ENCODE measurements around the gene CENPX.
"Not testable (repeated sequence)": the region's sequence is repeated elsewhere in the genome, so short reads cannot be mapped to it uniquely, and the experiment has no call there.

CENPX gene

GRCh38 chr17:82047379-82047778 is 24.7 kb upstream of the CENPX start:
- Histone ChIP-seq H3K4me3 (ENCODE audit: low read length) (no peak overlapping the region), H3K4me1 (ENCODE audit: control insufficient read depth, insufficient read depth, low read length) (peaks cover 9% of the 10 kb centered on the region), H3K27me3 (replicated peaks; ENCODE audit: control insufficient read depth, insufficient read depth, low read length) (no peaks in the 10 kb centered on the region), H3K9me3 (ENCODE audit: control insufficient read depth, low read length) (no peaks in the 10 kb centered on the region), H3K36me3 (ENCODE audit: control insufficient read depth, insufficient read depth, low read length, severe bottlenecking) (peaks cover 20% of the 10 kb centered on the region), H3K9ac (ENCODE audit: low read length) (no peak overlapping the region)
- no peak for DNase-seq (ENCODE audit: low read depth)

GRCh38 chr17:82046903-82047302 is 24.2 kb upstream of the CENPX start:
- Histone ChIP-seq H3K4me3 (ENCODE audit: low read length) (no peak overlapping the region), H3K36me3 (ENCODE audit: control insufficient read depth, insufficient read depth, low read length, severe bottlenecking) (peaks cover 20% of the 10 kb centered on the region), H3K27me3 (replicated peaks; ENCODE audit: control insufficient read depth, insufficient read depth, low read length) (no peaks in the 10 kb centered on the region), H3K4me1 (ENCODE audit: control insufficient read depth, insufficient read depth, low read length) (peaks cover 9% of the 10 kb centered on the region), H3K9ac (ENCODE audit: low read length) (no peak overlapping the region), H3K9me3 (ENCODE audit: control insufficient read depth, low read length) (no peaks in the 10 kb centered on the region)
- no peak for DNase-seq (ENCODE audit: low read depth)

- Histone ChIP-seq H3K4me3 (ENCODE audit: low read length) (no peak overlapping the region), H3K9me3 (ENCODE audit: control insufficient read depth, low read length) (no peaks in the 10 kb centered on the region), H3K9ac (ENCODE audit: low read length) (no peak overlapping the region), H3K27me3 (replicated peaks; ENCODE audit: control insufficient read depth, insufficient read depth, low read length) (no peaks in the 10 kb centered on the region), H3K4me1 (ENCODE audit: control insufficient read depth, insufficient read depth, low read length) (peaks cover 9% of the 10 kb centered on the region), H3K36me3 (ENCODE audit: control insufficient read depth, insufficient read depth, low read length, severe bottlenecking) (peaks cover 20% of the 10 kb centered on the region)
- no peak for DNase-seq (ENCODE audit: low read depth)
Measured at GRCh38 chr17:82045936-82046484, 23.3 kb upstream of the CENPX start.

GRCh38 chr17:82043507-82043906 is 20.8 kb upstream of the CENPX start:
- Histone ChIP-seq H3K9ac (ENCODE audit: low read length) (no peak overlapping the region), H3K4me1 (ENCODE audit: control insufficient read depth, insufficient read depth, low read length) (no peaks in the 10 kb centered on the region), H3K36me3 (ENCODE audit: control insufficient read depth, insufficient read depth, low read length, severe bottlenecking) (peaks cover 15% of the 10 kb centered on the region), H3K27me3 (replicated peaks; ENCODE audit: control insufficient read depth, insufficient read depth, low read length) (no peaks in the 10 kb centered on the region), H3K9me3 (ENCODE audit: control insufficient read depth, low read length) (no peaks in the 10 kb centered on the region), H3K4me3 (ENCODE audit: low read length) (no peak overlapping the region)
- no peak for DNase-seq (ENCODE audit: low read depth)

- peaks cover 12% of the 10 kb centered on the region for H3K36me3 ChIP-seq (ENCODE audit: control insufficient read depth, insufficient read depth, low read length, severe bottlenecking)
- no peaks in the 10 kb centered on the region for H3K4me1 ChIP-seq (ENCODE audit: control insufficient read depth, insufficient read depth, low read length)
- no peak overlapping the region for H3K9ac ChIP-seq (ENCODE audit: low read length)
- no peak for DNase-seq (ENCODE audit: low read depth)
- H3K4me3 ChIP-seq (ENCODE audit: low read length), result no peak overlapping the region
- H3K9me3 ChIP-seq (ENCODE audit: control insufficient read depth, low read length), result no peaks in the 10 kb centered on the region
- H3K27me3 ChIP-seq (replicated peaks; ENCODE audit: control insufficient read depth, insufficient read depth, low read length), result no peaks in the 10 kb centered on the region
Measured at GRCh38 chr17:82042649-82043048, 20.0 kb upstream of the CENPX start.

- H3K9me3 ChIP-seq (ENCODE audit: control insufficient read depth, low read length), result no peaks in the 10 kb centered on the region
- H3K9ac ChIP-seq (ENCODE audit: low read length), result no peak overlapping the region
- peaks cover 3% of the 10 kb centered on the region for H3K4me1 ChIP-seq (ENCODE audit: control insufficient read depth, insufficient read depth, low read length)
- no peak for DNase-seq (ENCODE audit: low read depth)
- no peaks in the 10 kb centered on the region for H3K36me3 ChIP-seq (ENCODE audit: control insufficient read depth, insufficient read depth, low read length, severe bottlenecking)
- no peak overlapping the region for H3K4me3 ChIP-seq (ENCODE audit: low read length)
- no peaks in the 10 kb centered on the region for H3K27me3 ChIP-seq (replicated peaks; ENCODE audit: control insufficient read depth, insufficient read depth, low read length)
Measured at GRCh38 chr17:82041144-82041814, 18.6 kb upstream of the CENPX start.

GRCh38 chr17:82039695-82040299 is 17.1 kb upstream of the CENPX start:
- Histone ChIP-seq H3K9me3 (ENCODE audit: control insufficient read depth, low read length) (no peaks in the 10 kb centered on the region), H3K9ac (ENCODE audit: low read length) (no peak overlapping the region), H3K27me3 (replicated peaks; ENCODE audit: control insufficient read depth, insufficient read depth, low read length) (no peaks in the 10 kb centered on the region), H3K36me3 (ENCODE audit: control insufficient read depth, insufficient read depth, low read length, severe bottlenecking) (no peaks in the 10 kb centered on the region), H3K4me1 (ENCODE audit: control insufficient read depth, insufficient read depth, low read length) (peaks cover 8% of the 10 kb centered on the region), H3K4me3 (ENCODE audit: low read length) (no peak overlapping the region)
- no peak for DNase-seq (ENCODE audit: low read depth)

GRCh38 chr17:82038796-82039409 is 16.2 kb upstream of the CENPX start:
- not testable (repeated sequence) for H3K4me3 ChIP-seq (ENCODE audit: low read length); H3K36me3 ChIP-seq (ENCODE audit: control insufficient read depth, insufficient read depth, low read length, severe bottlenecking); H3K4me1 ChIP-seq (ENCODE audit: control insufficient read depth, insufficient read depth, low read length); H3K9me3 ChIP-seq (ENCODE audit: control insufficient read depth, low read length); H3K9ac ChIP-seq (ENCODE audit: low read length); H3K27me3 ChIP-seq (replicated peaks; ENCODE audit: control insufficient read depth, insufficient read depth, low read length); DNase-seq (ENCODE audit: low read depth)

- Histone ChIP-seq H3K4me3 (ENCODE audit: low read length) (peak overlapping the region; percentile 90), H3K36me3 (ENCODE audit: control insufficient read depth, insufficient read depth, low read length, severe bottlenecking) (no peaks in the 10 kb centered on the region), H3K9ac (ENCODE audit: low read length) (peak overlapping the region; percentile 9), H3K9me3 (ENCODE audit: control insufficient read depth, low read length) (no peaks in the 10 kb centered on the region), H3K4me1 (ENCODE audit: control insufficient read depth, insufficient read depth, low read length) (peaks cover 8% of the 10 kb centered on the region), H3K27me3 (replicated peaks; ENCODE audit: control insufficient read depth, insufficient read depth, low read length) (no peaks in the 10 kb centered on the region)
- no peak for DNase-seq (ENCODE audit: low read depth)
Measured at GRCh38 chr17:82037889-82038195, 15.2 kb upstream of the CENPX start.

GRCh38 chr17:82037092-82037888 is 14.6 kb upstream of the CENPX start, which contains the start of gene DCXR:
TSS of gene DCXR (minus strand) at chr17:82037697. CDS start at chr17:82037682, 15 bp downstream.
- peak within 1 kb of the TSS; percentile 90 for H3K4me3 ChIP-seq (ENCODE audit: low read length)
- H3K36me3 ChIP-seq (ENCODE audit: control insufficient read depth, insufficient read depth, low read length, severe bottlenecking), result no peaks in the 10 kb centered on the region
- H3K9ac ChIP-seq (ENCODE audit: low read length), result peak within 1 kb of the TSS; percentile 91
- H3K9me3 ChIP-seq (ENCODE audit: control insufficient read depth, low read length), result no peaks in the 10 kb centered on the region
- H3K27me3 ChIP-seq (replicated peaks; ENCODE audit: control insufficient read depth, insufficient read depth, low read length), result no peaks in the 10 kb centered on the region
- peak; percentile 98 for DNase-seq (ENCODE audit: low read depth)
- peaks cover 8% of the 10 kb centered on the region for H3K4me1 ChIP-seq (ENCODE audit: control insufficient read depth, insufficient read depth, low read length)

- Histone ChIP-seq H3K27me3 (replicated peaks; ENCODE audit: control insufficient read depth, insufficient read depth, low read length) (no peaks in the 10 kb centered on the region), H3K9me3 (ENCODE audit: control insufficient read depth, low read length) (no peaks in the 10 kb centered on the region), H3K9ac (ENCODE audit: low read length) (peak overlapping the region; percentile 91), H3K36me3 (ENCODE audit: control insufficient read depth, insufficient read depth, low read length, severe bottlenecking) (no peaks in the 10 kb centered on the region), H3K4me1 (ENCODE audit: control insufficient read depth, insufficient read depth, low read length) (peaks cover 8% of the 10 kb centered on the region), H3K4me3 (ENCODE audit: low read length) (peak overlapping the region; percentile 90)
- no peak for DNase-seq (ENCODE audit: low read depth)
Measured at GRCh38 chr17:82036634-82037091, 14.0 kb upstream of the CENPX start.

Measured in adipocyte (in vitro differentiated cells).